ENCODE results near the gene RPL38.

Gene RPL38

GRCh38 chr17:74257311-74257710 lies 53.8 kb downstream of the RPL38 start:
- DNase-seq: no peak

- no peak for DNase-seq
Measured at GRCh38 chr17:74259667-74260524, 56.4 kb downstream of the RPL38 start.

Measured in DMS153 (cell line).